CD14-positive monocyte (primary cell): ENCODE data around the gene MRPS2. TPM values are rescaled to one million over a fixed set of nuclear protein-coding genes. Genes with fewer than 3 reads are reported as not detected.

Source experiments
- DNase-seq, 3 donors: peaks; one replicate each; pipeline ENCODE4 v3.0.0-alpha.2; 2011 to 2022
- H2AFZ ChIP-seq: 2 replicates; pipeline ENCODE4 v1.6.0; 2012; ENCODE audit warnings: mild to moderate bottlenecking, low read depth, low read length, inconsistent platforms; ENCODE audit not compliant: insufficient read depth, poor library complexity, severe bottlenecking
- H3K27ac ChIP-seq, 2 donors: 1 replicate in 1 of 2; 2 replicates in 1 of 2; pipeline ENCODE4 v1.5.1; 2012 to 2013; ENCODE audit warnings: low read length in 2 of 2, control low read depth in 1 of 2, inconsistent platforms in 1 of 2, low read depth in 1 of 2, mild to moderate bottlenecking in 1 of 2
- H3K27me3 ChIP-seq, 2 donors: one replicate each; pipeline versions ENCODE4 v1.6.0 to v1.6.1; 2011 to 2013; ENCODE audit warnings: low read length in 2 of 2; ENCODE audit not compliant: control insufficient read depth in 2 of 2, insufficient read depth in 2 of 2
- H3K36me3 ChIP-seq, 2 donors: replicated peaks in 1 of 2; 1 replicate in 1 of 2; 2 replicates in 1 of 2; pipeline versions ENCODE4 v1.5.1 to v1.6.1; 2012 to 2013; ENCODE audit warnings: low read length in 2 of 2, control low read depth in 1 of 2, inconsistent platforms in 1 of 2, mild to moderate bottlenecking in 1 of 2; ENCODE audit not compliant: insufficient read depth in 2 of 2, control insufficient read depth in 1 of 2
- H3K4me1 ChIP-seq, 2 donors: 1 replicate in 1 of 2; 2 replicates in 1 of 2; pipeline versions ENCODE4 v1.5.1 to v1.6.1; 2012 to 2013; ENCODE audit warnings: low read length in 2 of 2, control low read depth in 1 of 2, inconsistent platforms in 1 of 2, mild to moderate bottlenecking in 1 of 2, moderate library complexity in 1 of 2; ENCODE audit not compliant: insufficient read depth in 2 of 2, control insufficient read depth in 1 of 2
- H3K4me2 ChIP-seq: replicated peaks from 2 replicates; pipeline ENCODE3; 2012; ENCODE audit warnings: low read length, moderate library complexity, mild to moderate bottlenecking; ENCODE audit not compliant: poor library complexity, severe bottlenecking; ENCODE audit errors: extremely low read depth
- H3K4me3 ChIP-seq, 3 experiments: fragments of 200-600 bp in 1 of 3; sonication (generic) in 1 of 3; replicated peaks in 1 of 3; 1 replicate in 2 of 3; 2 replicates in 1 of 3; pipeline ENCODE4 v1.5.1; 2011 to 2013; ENCODE audit warnings: low read length in 3 of 3, mild to moderate bottlenecking in 3 of 3, control low read depth in 2 of 3, low read depth in 2 of 3, inconsistent platforms in 1 of 3, moderate library complexity in 1 of 3
- H3K79me2 ChIP-seq: 2 replicates; pipeline ENCODE4 v1.6.0; 2012; ENCODE audit warnings: mild to moderate bottlenecking, control low read depth, inconsistent platforms, low read length, moderate library complexity; ENCODE audit not compliant: insufficient read depth
- H3K9ac ChIP-seq: 2 replicates; pipeline ENCODE4 v1.6.0; 2017; ENCODE audit warnings: low read length, mild to moderate bottlenecking; ENCODE audit not compliant: insufficient read depth, poor library complexity, severe bottlenecking
- H3K9me3 ChIP-seq, 2 donors: replicated peaks in 1 of 2; 1 replicate in 1 of 2; 2 replicates in 1 of 2; pipeline versions ENCODE4 v1.5.1 to v1.6.1; 2012 to 2013; ENCODE audit warnings: low read length in 2 of 2, control low read depth in 1 of 2; ENCODE audit not compliant: control insufficient read depth in 1 of 2, insufficient read depth in 1 of 2
- H4K20me1 ChIP-seq: 2 replicates; pipeline ENCODE4 v1.6.0; 2012; ENCODE audit warnings: mild to moderate bottlenecking, low read length, control low read depth, moderate library complexity; ENCODE audit not compliant: insufficient read depth
- H3K27ac Mint-ChIP-seq, 7 donors: one replicate each; pipeline ENCODE4 v1.8.0; 2020; ENCODE audit warnings: mild to moderate bottlenecking in 7 of 7, mixed read lengths in 7 of 7, moderate library complexity in 6 of 7, inconsistent platforms in 2 of 7
- H3K27me3 Mint-ChIP-seq, 3 donors: one replicate each; pipeline ENCODE4 v1.8.0; 2021 to 2022; ENCODE audit warnings: low read depth in 3 of 3, mild to moderate bottlenecking in 3 of 3, mixed read lengths in 3 of 3, moderate library complexity in 3 of 3, inconsistent platforms in 1 of 3
- H3K36me3 Mint-ChIP-seq, 2 donors: one replicate each; pipeline ENCODE4 v1.8.0; 2020; ENCODE audit warnings: mixed read lengths in 2 of 2, inconsistent platforms in 1 of 2, mild to moderate bottlenecking in 1 of 2
- H3K4me1 Mint-ChIP-seq: one replicate; pipeline ENCODE4 v1.8.0; 2020; ENCODE audit warnings: mild to moderate bottlenecking, mixed read lengths
- H3K4me3 Mint-ChIP-seq, 2 donors: one replicate each; pipeline ENCODE4 v1.8.0; 2020; ENCODE audit warnings: mild to moderate bottlenecking in 2 of 2, mixed read lengths in 2 of 2, moderate library complexity in 1 of 2
- H3K9me3 Mint-ChIP-seq, 7 donors: one replicate each; pipeline ENCODE4 v1.8.0; 2020 to 2022; ENCODE audit warnings: mixed read lengths in 7 of 7, mild to moderate bottlenecking in 6 of 7, moderate library complexity in 6 of 7, inconsistent platforms in 2 of 7
- WGBS: methylation state at CpG from one replicate; pipeline ENCODE4 v1.1.5; 2013; ENCODE audit warnings: missing lambda C conversion rate; ENCODE audit not compliant: insufficient coverage; 5-methylcytosine and 5-hydroxymethylcytosine counted together
- intact Hi-C, 2 donors: fragments of 100-400 bp; cut with micrococcal nuclease; formaldehyde crosslinking; loops; one replicate each; pipeline versions ENCODE4 v1.15.0 to v1.15.1; 2023
- polyA plus RNA-seq, 3 donors: library from polyadenylated mRNA; depleted of rRNA in 1 of 3; unstranded in 2 of 3; stranded (reverse) in 1 of 3; fragments of 300-500 nt in 2 of 3; fragments of >200 nt in 1 of 3; fragmentation: Illumina TruSeq in 2 of 3; gene quantifications; 1 replicate in 2 of 3; 2 replicates in 1 of 3; pipeline ENCODE4 v1.2.3, GENCODE V29; 2012 to 2021
- TF ChIP-seq, protein P1 (sequence below): fragments of 200-600 bp; IDR thresholded peaks from one replicate; pipeline ENCODE4 v1.8.0; 2022; ENCODE audit warnings: antibody characterized with exemption, mild to moderate bottlenecking

MRPS2 gene
- polyA plus RNA-seq, 3 donors: 27.9 to 54.4 (median 30.2) TPM

DNA sequence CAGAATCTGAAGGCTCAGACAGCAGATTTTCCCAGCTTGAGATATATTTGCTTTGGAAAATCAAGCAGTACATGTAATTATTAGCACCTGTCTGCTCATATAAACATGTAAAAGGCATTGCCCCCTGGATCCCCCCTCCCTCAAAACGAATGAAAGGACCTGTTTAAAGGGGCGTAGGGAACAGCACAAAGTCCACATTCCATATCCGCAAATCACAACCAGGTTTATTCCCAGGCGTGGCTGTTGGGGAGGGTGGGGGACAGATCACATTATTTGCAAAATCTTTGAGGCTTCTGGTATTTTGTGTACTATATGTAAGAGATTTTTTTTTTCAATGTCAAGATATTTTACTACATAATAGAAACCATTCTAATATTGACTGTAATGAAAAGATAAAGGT, 8.7 kb upstream of the MRPS2 start:
- Histone ChIP-seq H3K4me1 (no peaks in the 10 kb centered on the region), H3K9me3 (no peaks in the 10 kb centered on the region), H3K79me2 (no peaks in the 10 kb centered on the region), H2AFZ (no peak overlapping the region), H3K9ac (no peak overlapping the region), H4K20me1 (no peaks in the 10 kb centered on the region), H3K4me2 (no peak overlapping the region), H3K4me3 (no peak overlapping the region), H3K36me3 (peaks cover 8 to 11% of the 10 kb centered on the region in 2 donors), H3K27me3 (no peaks in the 10 kb centered on the region), H3K27ac (no peak overlapping the region)
- H3K4me3 Mint-ChIP-seq: no peak overlapping the region
- no peak for DNase-seq
- H3K27ac Mint-ChIP-seq: no peak overlapping the region
- no peaks in the 10 kb centered on the region for H3K27me3 Mint-ChIP-seq
- TF ChIP-seq, protein P1, sequence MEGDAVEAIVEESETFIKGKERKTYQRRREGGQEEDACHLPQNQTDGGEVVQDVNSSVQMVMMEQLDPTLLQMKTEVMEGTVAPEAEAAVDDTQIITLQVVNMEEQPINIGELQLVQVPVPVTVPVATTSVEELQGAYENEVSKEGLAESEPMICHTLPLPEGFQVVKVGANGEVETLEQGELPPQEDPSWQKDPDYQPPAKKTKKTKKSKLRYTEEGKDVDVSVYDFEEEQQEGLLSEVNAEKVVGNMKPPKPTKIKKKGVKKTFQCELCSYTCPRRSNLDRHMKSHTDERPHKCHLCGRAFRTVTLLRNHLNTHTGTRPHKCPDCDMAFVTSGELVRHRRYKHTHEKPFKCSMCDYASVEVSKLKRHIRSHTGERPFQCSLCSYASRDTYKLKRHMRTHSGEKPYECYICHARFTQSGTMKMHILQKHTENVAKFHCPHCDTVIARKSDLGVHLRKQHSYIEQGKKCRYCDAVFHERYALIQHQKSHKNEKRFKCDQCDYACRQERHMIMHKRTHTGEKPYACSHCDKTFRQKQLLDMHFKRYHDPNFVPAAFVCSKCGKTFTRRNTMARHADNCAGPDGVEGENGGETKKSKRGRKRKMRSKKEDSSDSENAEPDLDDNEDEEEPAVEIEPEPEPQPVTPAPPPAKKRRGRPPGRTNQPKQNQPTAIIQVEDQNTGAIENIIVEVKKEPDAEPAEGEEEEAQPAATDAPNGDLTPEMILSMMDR: no peak
- H3K36me3 Mint-ChIP-seq: peaks cover 8 to 15% of the 10 kb centered on the region in 2 donors
- intact Hi-C loops: no loop called here
- no CpG with 5 or more reads among the region's 4 CpGs for WGBS
- peaks cover 0 to 2% (median 0%) of the 10 kb centered on the region in 7 donors for H3K9me3 Mint-ChIP-seq
- H3K4me1 Mint-ChIP-seq: no peaks in the 10 kb centered on the region

DNA sequence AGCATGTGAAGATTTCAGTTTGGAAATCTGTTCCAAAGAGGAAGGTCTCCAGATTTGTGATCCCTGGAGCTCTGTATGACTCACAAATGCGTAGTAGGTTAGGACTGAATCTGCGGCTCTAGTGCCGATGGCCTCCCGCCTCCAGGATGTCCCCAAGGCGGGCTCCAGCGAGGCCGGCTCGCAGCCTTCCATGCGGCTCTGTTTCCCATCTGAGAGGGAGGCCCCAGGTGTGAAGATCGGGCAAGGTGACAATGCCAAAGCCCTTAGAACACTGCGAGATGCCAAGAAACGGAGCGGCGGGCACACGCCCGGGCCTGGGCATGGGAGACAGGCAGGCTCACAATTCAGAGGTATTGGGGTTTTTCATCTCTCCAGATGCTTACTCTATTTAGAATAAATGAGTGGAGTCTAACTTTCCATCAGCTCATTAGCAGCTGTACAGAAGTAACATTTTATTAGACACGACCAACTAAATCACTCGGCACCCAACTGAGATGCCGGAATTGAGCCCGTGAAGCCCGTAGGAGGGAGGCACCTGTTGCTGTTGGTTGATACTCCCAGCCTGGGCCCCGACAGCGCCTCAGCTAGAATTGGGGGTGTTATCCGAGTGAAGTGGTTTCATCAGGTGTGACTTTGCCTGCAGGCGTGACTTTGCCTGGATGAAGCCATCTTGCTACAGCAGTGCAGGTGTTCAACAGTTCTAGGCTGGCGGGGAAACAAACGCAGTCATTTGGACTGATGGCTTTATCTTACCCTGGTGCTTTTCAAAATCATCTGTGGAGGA, 7.4 kb upstream of the MRPS2 start:
- H3K27ac Mint-ChIP-seq: no peak overlapping the region
- peaks cover 0 to 2% (median 0%) of the 10 kb centered on the region in 7 donors for H3K9me3 Mint-ChIP-seq
- Histone ChIP-seq H3K79me2 (no peaks in the 10 kb centered on the region), H3K4me3 (no peak overlapping the region), H4K20me1 (no peaks in the 10 kb centered on the region), H3K4me1 (no peaks in the 10 kb centered on the region), H3K27me3 (peaks cover 0 to 2% of the 10 kb centered on the region in 2 donors), H3K36me3 (peaks cover 4 to 6% of the 10 kb centered on the region in 2 donors), H3K9me3 (no peaks in the 10 kb centered on the region), H3K27ac (no peak overlapping the region), H3K4me2 (no peak overlapping the region), H3K9ac (no peak overlapping the region), H2AFZ (no peak overlapping the region)
- no peak for DNase-seq
- intact Hi-C loops: no loop called here
- H3K36me3 Mint-ChIP-seq: peaks cover 4 to 8% of the 10 kb centered on the region in 2 donors
- peaks cover 0 to 4% (median 0%) of the 10 kb centered on the region in 3 donors for H3K27me3 Mint-ChIP-seq
- WGBS: 94% methylated on average over 15 of the region's 27 CpGs
- peak overlapping the region in 1 of 2 donors; percentile 1 for H3K4me3 Mint-ChIP-seq
- no peaks in the 10 kb centered on the region for H3K4me1 Mint-ChIP-seq
- TF ChIP-seq, protein P1: no peak
